ENCODE data around the gene NTM.

Gene NTM

DNA sequence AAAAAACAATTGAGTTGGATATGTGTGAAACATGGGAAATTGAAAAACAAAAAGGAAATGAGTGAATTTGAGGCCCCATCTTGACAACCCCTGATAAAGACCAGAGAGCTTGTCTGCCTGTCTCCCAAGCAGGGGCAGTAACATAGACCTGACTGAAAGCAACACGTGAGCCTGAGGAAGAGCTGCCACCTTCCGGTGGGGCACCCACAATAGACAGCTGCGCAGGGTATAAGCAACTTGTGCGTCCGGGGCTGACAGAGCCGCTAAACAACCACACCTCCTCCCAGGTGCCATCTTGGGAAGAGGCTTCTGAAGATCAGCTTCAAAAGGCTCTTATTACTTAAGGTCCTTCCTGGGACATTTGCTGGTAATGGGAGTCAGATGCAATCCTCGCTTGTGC, 166.8 kb downstream of the NTM start:
- Mint-ChIP-seq H3K4me1 (no peaks in the 10 kb centered on the region), H3K27ac (ENCODE audit: low read depth) (no peak overlapping the region), H3K9me3 (peaks cover 9% of the 10 kb centered on the region), H3K27me3 (no peaks in the 10 kb centered on the region), H3K4me3 (no peak overlapping the region), H3K36me3 (ENCODE audit: insufficient read depth) (no peaks in the 10 kb centered on the region)
- ATAC-seq (replicated peaks; ENCODE audit: extremely low read depth, poor library complexity, severe bottlenecking) (no peak), DNase-seq (ENCODE audit: low spot score in 2 of 2) (no peak)

DNA sequence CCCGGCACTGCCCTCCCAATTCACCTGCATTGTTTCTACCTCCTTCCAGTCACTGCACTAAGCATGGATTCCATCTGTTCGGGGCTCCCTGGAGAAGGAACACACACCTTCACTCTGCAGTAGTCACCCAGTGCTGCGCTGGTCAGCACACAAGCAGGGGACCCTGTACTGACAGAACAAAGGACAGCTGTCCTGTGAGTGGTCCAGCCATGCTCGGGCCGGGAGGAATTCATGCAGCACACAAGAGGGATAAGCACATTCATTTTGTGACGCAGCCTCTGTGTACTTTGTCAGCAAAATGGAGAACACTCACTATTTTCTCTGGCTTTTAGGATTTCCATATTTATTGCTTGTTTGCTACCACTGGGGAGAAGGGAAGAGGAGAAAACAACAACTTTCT, 167.3 kb downstream of the NTM start:
- H3K9me3 Mint-ChIP-seq, result peaks cover 12% of the 10 kb centered on the region
- ATAC-seq (replicated peaks; ENCODE audit: extremely low read depth, poor library complexity, severe bottlenecking), result no peak
- no peaks in the 10 kb centered on the region for H3K27me3 Mint-ChIP-seq
- H3K4me3 Mint-ChIP-seq, result no peak overlapping the region
- DNase-seq (ENCODE audit: low spot score in 2 of 2), result no peak
- no peak overlapping the region for H3K27ac Mint-ChIP-seq (ENCODE audit: low read depth)
- no peaks in the 10 kb centered on the region for H3K4me1 Mint-ChIP-seq
- H3K36me3 Mint-ChIP-seq (ENCODE audit: insufficient read depth), result no peaks in the 10 kb centered on the region

DNA sequence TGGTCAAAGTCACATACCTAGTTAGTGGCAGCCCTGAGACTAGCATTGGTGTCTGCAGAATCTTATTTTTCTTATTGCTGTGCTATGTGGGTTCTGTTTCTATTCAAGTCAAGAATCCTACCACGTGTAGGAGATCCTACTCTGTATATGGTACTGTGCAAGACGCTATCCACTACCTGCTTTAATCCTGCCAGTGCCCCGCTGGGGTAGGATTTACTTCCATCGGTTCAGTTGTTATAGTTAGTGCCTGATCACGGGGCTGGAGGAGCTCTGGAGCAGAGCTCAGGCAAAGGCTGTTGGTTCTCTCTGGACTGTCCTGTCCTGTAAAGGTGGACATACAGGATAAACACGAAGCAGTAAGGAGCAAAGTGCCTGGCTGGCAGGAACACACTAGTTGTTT, 167.9 kb downstream of the NTM start:
- ATAC-seq (replicated peaks; ENCODE audit: extremely low read depth, poor library complexity, severe bottlenecking) (no peak), DNase-seq (ENCODE audit: low spot score in 2 of 2) (no peak)
- Mint-ChIP-seq H3K9me3 (peaks cover 16% of the 10 kb centered on the region), H3K4me1 (no peaks in the 10 kb centered on the region), H3K27ac (ENCODE audit: low read depth) (no peak overlapping the region), H3K4me3 (no peak overlapping the region), H3K36me3 (ENCODE audit: insufficient read depth) (no peaks in the 10 kb centered on the region), H3K27me3 (no peaks in the 10 kb centered on the region)

DNA sequence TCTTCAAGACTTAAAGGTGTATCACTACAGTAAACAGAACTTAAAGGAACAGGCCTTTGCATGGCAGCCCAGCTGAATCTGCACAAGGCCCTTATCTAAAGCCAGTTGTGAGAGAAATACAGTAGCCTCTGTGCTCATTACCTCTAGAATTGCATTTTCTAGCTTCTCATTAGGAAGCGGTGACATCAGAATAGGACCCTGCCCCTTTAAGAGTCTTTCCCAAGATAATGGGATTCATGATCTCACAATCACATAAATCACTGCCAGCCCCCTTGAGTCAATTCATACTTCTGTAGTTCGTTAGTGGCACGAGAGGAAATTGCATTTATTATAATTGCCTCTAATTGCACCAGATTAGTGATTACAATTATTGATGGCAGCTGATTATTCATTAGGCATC, 170.3 kb downstream of the NTM start:
- no peaks in the 10 kb centered on the region for H3K4me1 Mint-ChIP-seq
- ATAC-seq (replicated peaks; ENCODE audit: extremely low read depth, poor library complexity, severe bottlenecking), result no peak
- H3K27ac Mint-ChIP-seq (ENCODE audit: low read depth), result no peak overlapping the region
- no peak overlapping the region for H3K4me3 Mint-ChIP-seq
- DNase-seq (ENCODE audit: low spot score in 2 of 2), result no peak
- H3K27me3 Mint-ChIP-seq, result no peaks in the 10 kb centered on the region
- H3K9me3 Mint-ChIP-seq, result peaks cover 22% of the 10 kb centered on the region
- H3K36me3 Mint-ChIP-seq (ENCODE audit: insufficient read depth), result peaks cover 1% of the 10 kb centered on the region

DNA sequence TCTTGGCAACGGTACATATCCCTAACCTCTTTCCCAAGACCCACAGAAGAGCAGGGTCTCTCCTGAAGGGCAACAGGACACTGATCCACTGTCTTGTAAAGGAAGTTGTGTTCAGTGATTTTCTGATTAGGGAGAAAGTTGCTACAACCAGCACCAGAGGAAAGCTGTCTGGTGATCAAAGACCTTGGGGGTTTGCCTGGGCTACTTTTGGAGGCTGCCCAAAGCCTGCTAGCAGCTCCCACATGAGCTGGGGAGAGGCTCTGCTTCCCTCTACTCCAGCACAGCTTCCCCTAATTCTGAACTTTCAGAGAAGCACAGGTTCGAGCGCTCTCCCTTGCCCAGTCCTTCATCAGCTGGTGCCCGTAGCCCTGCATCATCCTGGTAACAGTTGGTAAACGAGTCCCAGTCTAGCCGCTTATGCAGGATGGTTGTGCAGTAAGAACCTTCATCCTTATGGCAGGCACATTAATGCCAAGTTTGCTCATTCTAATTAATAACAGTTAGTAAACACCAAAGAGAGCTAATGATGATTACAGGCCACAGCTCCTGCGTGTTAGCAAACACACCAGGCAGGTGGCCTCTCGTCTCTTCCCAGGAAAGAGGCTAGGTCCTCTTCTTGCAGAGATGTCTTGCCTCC, 173.1 kb downstream of the NTM start:
- Mint-ChIP-seq H3K4me1 (no peaks in the 10 kb centered on the region), H3K9me3 (peaks cover 31% of the 10 kb centered on the region), H3K36me3 (ENCODE audit: insufficient read depth) (peaks cover 1% of the 10 kb centered on the region), H3K27me3 (peaks cover 10% of the 10 kb centered on the region), H3K27ac (ENCODE audit: low read depth) (no peak overlapping the region), H3K4me3 (no peak overlapping the region)
- ATAC-seq (replicated peaks; ENCODE audit: extremely low read depth, poor library complexity, severe bottlenecking) (no peak), DNase-seq (ENCODE audit: low spot score in 2 of 2) (no peak)

DNA sequence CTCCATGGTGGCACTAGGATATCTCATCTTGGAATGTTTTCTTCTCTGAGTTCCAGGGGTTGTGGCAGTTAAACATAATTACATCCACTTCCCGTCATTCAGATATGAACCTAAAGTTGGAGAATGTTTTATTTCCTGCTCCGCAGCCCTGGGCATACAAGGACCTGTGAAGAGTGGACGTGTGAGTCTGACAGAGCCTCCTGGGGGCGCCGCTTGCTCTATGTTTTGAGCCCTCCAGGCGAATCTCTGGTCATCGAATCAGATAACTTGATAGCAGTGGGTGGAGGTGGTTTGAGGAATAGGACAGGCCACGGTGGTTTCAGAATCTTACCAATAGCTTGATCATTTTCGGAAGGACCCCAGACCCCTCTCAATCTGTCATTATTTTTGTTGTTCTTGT, 174.2 kb downstream of the NTM start:
- ATAC-seq (replicated peaks; ENCODE audit: extremely low read depth, poor library complexity, severe bottlenecking) (no peak), DNase-seq (ENCODE audit: low spot score in 2 of 2) (no peak)
- Mint-ChIP-seq H3K36me3 (ENCODE audit: insufficient read depth) (peaks cover 1% of the 10 kb centered on the region), H3K9me3 (peaks cover 31% of the 10 kb centered on the region), H3K4me1 (no peaks in the 10 kb centered on the region), H3K4me3 (no peak overlapping the region), H3K27me3 (peaks cover 10% of the 10 kb centered on the region), H3K27ac (ENCODE audit: low read depth) (no peak overlapping the region)

DNA sequence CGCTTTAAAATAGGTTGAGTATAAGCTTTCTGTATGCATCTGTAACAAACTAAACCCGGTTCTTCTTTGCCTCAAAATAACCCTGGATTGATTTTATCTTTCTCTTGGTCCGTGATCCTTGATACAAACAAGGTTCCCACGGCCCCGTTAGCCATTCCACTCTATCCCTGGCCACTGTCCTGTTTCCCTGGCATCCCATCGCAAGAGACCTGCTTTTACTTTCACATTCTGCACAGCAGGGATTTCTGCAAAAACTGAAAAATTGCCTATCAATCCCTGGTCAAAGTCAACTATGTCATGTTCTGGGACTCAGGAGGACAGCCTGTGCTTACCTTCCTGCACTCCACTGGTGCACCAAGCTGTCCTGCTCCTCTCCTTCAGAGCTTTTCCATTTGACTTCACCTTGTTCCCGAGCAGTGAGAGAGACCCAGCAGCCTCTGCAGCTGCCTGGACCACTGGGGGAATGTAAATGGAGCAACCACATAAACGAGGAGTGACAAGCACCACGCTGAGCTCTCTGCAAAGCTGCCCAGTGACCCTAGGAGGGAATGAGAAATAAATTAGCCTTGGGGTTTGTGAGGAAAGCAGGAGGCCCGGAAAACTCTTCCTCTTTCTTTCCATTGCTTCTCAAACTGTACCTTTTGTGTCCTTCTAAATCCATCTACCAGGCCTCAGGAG, 175.9 kb downstream of the NTM start:
- H3K9me3 Mint-ChIP-seq, result peaks cover 31% of the 10 kb centered on the region
- H3K27ac Mint-ChIP-seq (ENCODE audit: low read depth), result no peak overlapping the region
- no peaks in the 10 kb centered on the region for H3K4me1 Mint-ChIP-seq
- no peak for ATAC-seq (replicated peaks; ENCODE audit: extremely low read depth, poor library complexity, severe bottlenecking)
- H3K4me3 Mint-ChIP-seq, result no peak overlapping the region
- peaks cover 1% of the 10 kb centered on the region for H3K36me3 Mint-ChIP-seq (ENCODE audit: insufficient read depth)
- DNase-seq (ENCODE audit: low spot score in 2 of 2), result no peak
- H3K27me3 Mint-ChIP-seq, result peaks cover 10% of the 10 kb centered on the region

DNA sequence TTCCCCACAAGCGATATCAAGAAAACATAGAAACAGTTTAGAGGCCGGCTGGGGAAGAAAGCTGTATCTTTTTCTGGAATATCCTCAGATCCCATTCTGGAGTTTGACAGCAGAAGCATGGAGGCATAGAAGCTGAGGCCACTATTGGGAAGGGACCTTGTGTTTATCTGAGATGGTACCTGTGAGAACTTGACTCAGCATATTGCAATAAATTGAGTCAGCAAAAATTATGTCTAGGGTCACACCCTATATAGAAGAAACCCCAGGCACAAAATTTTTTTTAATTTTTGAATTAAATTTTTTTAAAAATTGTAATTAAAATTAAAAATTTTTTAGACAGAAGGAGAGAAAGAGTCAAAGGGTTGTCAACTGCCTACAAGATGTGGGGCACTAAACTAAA, 178.7 kb downstream of the NTM start:
- Mint-ChIP-seq H3K27me3 (peaks cover 10% of the 10 kb centered on the region), H3K4me1 (no peaks in the 10 kb centered on the region), H3K36me3 (ENCODE audit: insufficient read depth) (peaks cover 1% of the 10 kb centered on the region), H3K4me3 (no peak overlapping the region), H3K27ac (ENCODE audit: low read depth) (no peak overlapping the region), H3K9me3 (peaks cover 33% of the 10 kb centered on the region)
- ATAC-seq (replicated peaks; ENCODE audit: extremely low read depth, poor library complexity, severe bottlenecking) (no peak), DNase-seq (ENCODE audit: low spot score in 2 of 2) (no peak)

DNA sequence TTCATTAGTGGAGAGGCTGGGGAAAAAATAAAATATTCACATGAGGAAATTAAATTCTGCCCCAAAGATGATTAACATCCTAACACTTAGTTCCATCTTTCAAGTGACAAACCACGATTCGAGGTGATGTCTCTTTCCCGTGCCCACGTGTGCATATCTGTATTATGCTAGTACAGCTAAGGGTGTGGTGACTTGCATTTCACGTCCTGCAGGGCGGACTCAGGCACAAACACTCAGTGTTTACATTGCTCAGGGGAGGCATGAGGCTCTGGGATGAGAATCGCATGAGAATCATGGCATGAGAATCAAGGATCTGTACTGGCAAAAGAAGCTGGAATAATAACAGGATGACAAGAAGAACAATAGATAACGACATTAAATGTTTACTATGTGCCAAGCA, 179.4 kb downstream of the NTM start:
- no peaks in the 10 kb centered on the region for H3K36me3 Mint-ChIP-seq (ENCODE audit: insufficient read depth)
- ATAC-seq (replicated peaks; ENCODE audit: extremely low read depth, poor library complexity, severe bottlenecking) (no peak), DNase-seq (ENCODE audit: low spot score in 2 of 2) (no peak)
- H3K4me3 Mint-ChIP-seq, result no peak overlapping the region
- no peak overlapping the region for H3K27ac Mint-ChIP-seq (ENCODE audit: low read depth)
- H3K9me3 Mint-ChIP-seq, result peaks cover 34% of the 10 kb centered on the region
- H3K4me1 Mint-ChIP-seq, result no peaks in the 10 kb centered on the region
- H3K27me3 Mint-ChIP-seq, result peaks cover 10% of the 10 kb centered on the region

DNA sequence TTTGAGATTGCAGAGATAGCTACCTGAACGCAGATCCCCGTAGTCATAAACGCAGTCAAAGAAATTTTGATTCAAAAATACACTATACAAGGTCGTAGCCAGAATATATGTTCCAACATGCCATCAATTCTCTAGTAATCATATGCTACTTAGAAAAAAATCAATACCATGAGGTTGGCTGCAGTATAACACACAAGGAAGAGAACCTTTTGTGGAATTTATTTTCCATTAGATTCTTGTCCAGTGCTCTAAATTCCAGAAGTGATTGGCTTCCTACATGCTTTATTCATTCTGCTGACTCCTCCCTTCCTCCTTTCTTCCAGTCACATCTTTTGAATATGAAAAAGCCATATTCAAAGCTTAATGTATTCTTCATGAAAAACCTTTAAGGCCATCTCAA, 189.9 kb downstream of the NTM start:
- no peaks in the 10 kb centered on the region for H3K4me1 Mint-ChIP-seq
- H3K36me3 Mint-ChIP-seq (ENCODE audit: insufficient read depth), result no peaks in the 10 kb centered on the region
- no peak overlapping the region for H3K27ac Mint-ChIP-seq (ENCODE audit: low read depth)
- no peak for DNase-seq (ENCODE audit: low spot score in 2 of 2)
- no peak for ATAC-seq (replicated peaks; ENCODE audit: extremely low read depth, poor library complexity, severe bottlenecking)
- no peak overlapping the region for H3K4me3 Mint-ChIP-seq
- H3K27me3 Mint-ChIP-seq, result no peaks in the 10 kb centered on the region
- no peaks in the 10 kb centered on the region for H3K9me3 Mint-ChIP-seq

DNA sequence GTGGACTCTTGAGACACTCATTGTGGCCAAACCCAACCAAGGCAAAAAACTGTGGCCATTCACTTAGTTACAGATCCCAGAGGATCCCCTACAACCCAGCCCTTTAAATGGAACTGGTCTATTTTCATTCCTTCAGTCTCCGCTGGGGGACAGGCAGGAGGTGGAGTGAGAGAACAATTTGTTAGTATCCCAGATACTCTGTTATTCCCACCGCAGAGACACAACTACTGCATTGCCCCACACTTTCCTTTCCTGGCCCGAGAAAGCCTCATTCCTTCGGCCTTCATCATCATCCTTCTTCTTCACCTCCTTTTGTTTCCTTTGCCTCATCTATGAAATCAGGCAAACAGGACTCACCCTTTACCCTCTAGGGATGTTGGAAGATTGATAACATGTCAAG, 191.1 kb downstream of the NTM start:
- Mint-ChIP-seq H3K36me3 (ENCODE audit: insufficient read depth) (no peaks in the 10 kb centered on the region), H3K4me1 (no peaks in the 10 kb centered on the region)
- no peak for ATAC-seq (replicated peaks; ENCODE audit: extremely low read depth, poor library complexity, severe bottlenecking)

DNA sequence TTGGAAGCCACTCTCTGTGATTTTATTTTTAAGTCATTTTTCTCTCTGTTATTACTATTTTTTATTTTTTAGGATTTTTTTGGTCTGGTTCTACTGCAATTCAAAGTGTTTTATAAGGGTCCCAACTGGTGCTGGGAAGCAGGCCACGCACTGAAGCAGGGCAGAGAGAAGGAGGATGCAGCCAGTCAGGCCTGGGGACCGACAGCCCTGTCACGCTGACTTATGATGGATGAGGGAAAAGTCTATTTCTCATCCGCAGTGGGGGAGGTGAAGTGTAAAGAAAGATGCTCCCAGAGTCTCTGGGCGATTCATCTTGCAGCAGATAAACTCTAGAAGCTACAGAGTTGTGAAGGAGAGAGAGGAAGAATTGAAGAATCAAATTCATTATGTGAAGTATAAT, 191.6 kb downstream of the NTM start:
- Mint-ChIP-seq H3K27me3 (no peaks in the 10 kb centered on the region), H3K4me1 (no peaks in the 10 kb centered on the region), H3K27ac (ENCODE audit: low read depth) (no peak overlapping the region), H3K4me3 (no peak overlapping the region), H3K36me3 (ENCODE audit: insufficient read depth) (no peaks in the 10 kb centered on the region), H3K9me3 (no peaks in the 10 kb centered on the region)
- ATAC-seq (replicated peaks; ENCODE audit: extremely low read depth, poor library complexity, severe bottlenecking), result no peak
- DNase-seq (ENCODE audit: low spot score in 2 of 2), result no peak

More for the DNA sequence above, 191.1 kb downstream of the NTM start:
- Mint-ChIP-seq H3K9me3 (no peaks in the 10 kb centered on the region), H3K27me3 (no peaks in the 10 kb centered on the region), H3K4me3 (no peak overlapping the region), H3K27ac (ENCODE audit: low read depth) (no peak overlapping the region)
- no peak for DNase-seq (ENCODE audit: low spot score in 2 of 2)

DNA sequence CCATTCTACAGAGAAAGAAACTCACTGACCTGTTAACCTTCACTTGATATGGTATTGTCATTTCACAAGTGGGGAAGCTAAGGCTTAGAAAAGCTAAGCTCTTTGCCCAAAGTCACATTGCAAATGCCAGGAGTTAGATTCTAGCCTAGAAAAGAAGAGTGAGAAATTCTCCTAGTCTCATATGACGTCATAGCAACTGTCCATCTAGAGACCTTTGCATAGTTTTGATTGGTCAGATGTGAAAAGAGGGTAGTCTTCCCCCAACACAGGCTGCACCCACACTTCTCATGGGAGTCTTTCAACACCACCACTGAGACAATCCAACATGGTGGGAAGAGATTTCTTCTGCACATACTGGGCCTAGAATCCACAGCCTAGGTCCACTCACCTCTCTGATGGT, 197.9 kb downstream of the NTM start:
- Mint-ChIP-seq H3K4me1 (no peaks in the 10 kb centered on the region), H3K27ac (ENCODE audit: low read depth) (no peak overlapping the region), H3K36me3 (ENCODE audit: insufficient read depth) (peaks cover 2% of the 10 kb centered on the region), H3K27me3 (no peaks in the 10 kb centered on the region), H3K4me3 (no peak overlapping the region), H3K9me3 (no peaks in the 10 kb centered on the region)
- DNase-seq (ENCODE audit: low spot score in 2 of 2), result no peak
- no peak for ATAC-seq (replicated peaks; ENCODE audit: extremely low read depth, poor library complexity, severe bottlenecking)

Data from central memory CD8-positive, alpha-beta T cell (primary cell).